ENCODE data around the gene HS6ST3.
"Not testable (repeated sequence)": the region's sequence is repeated elsewhere in the genome, so short reads cannot be mapped to it uniquely, and the experiment has no call there.

HS6ST3 gene

DNA sequence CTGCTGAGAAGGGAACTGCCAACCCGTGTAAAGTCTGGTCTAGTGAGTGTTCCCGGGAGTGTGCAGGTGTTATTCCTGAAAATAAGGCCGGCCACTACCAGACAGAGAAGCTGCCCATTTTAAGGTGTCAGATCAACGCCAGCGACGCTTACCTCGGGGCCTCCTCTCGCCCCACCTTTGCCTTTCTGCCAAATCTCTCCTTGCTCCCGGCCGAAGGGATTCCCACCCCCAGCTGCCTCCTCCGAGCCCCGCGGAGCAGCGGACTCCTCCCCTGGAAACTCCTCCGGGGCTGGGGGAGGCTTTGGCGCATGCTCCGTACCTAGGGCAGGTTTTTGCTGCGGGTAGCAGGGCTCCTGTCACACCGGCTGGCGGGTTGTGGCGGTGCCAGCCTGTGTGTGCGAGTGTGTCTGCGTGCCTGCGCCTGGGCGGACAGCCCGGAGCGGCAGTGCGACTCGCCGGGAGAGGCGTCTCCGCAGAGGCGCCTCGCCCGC lies at the start of gene HS6ST3:
HS6ST3 (plus strand) TSS at position 359 of the 491 bp plus-strand sequence.
- DNase-seq: no peak

DNA sequence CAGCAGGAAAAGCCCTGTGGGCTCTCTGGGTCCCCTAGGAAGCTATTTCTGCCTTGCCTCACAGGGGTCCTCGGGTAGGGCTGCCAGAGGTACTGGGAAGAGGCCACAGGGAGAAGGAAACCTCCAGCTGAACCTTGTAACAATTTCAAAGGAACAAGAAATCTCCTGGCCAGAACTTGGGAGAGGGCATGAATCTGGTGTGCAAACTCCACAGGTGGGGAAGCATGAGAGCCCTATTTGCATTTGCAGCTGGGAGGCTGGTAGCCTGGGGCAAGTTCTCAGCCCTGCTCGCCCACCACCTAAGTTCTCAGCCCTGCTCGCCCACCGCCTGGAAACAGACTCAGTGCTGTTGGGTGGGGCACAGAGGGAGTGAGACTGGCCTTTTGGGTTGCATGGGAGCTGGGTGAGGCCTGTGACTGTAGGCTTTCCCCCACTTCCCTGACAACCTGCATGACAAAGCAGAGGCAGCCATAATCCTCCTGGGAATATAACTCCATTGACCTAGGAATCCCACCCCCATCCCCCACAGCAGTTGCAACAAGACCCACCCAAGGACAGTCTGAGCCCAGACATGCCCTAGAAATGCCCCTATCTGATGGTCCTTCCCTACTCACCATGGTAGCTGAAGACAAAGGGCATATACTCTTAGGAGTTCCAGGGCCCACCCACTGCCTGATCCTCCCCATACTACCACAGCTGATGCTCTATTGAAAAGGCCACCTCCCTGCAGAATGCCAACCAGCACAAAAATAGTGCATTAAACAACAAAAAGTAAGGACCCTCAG lies 48.4 kb upstream of the HS6ST3 start:
- DNase-seq: no peak

DNA sequence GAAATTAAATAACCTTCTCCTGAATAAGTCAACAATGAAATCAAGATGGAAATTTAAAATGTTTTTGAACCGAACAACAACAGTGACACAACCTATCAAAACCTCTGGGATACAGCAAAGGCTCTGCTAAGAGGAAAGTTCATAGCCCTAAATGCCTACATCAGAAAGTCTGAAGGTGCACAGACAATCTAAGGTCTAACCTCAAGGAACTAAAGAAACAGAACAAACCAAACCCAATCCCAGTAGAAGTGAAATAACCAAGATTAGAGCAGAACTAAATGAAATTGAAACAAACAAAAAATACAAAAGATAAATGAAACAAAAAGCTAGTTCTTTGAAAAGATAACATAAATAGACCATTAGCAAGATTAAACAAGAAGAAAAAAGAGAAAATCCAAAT lies 45.7 kb upstream of the HS6ST3 start:
- no peak for DNase-seq

DNA sequence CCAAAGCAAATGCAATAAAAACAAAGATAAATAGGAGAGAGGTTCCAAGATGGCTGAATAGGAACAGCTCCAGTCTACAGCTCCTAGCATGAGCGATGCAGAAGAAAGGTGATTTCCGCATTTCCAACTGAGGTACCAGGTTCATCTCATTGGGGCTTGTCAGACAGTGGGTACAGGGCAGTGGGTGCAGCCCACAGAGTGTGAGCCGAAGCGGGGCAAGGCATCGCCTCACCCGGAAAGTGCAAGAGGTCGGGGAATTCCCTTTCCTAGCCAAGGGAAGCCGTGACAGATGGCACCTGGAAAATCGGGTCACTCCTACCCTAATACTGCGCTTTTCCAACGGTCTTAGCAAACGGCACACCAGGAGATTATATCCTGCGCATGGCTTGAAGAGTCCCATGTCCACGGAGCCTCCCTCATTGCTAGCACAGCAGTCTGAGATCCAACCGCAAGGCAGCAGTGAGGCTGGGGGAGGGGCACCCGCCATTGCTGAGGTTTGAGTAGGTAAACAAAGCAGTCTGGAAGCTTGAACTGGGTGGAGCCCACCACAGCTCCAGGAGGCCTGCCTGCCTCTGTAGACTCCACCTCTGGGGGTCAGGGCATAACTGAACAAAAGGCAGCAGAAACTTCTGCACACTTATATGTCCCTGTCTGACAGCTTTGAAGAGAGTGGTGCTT lies 43.3 kb upstream of the HS6ST3 start:
- not testable (repeated sequence) for DNase-seq

DNA sequence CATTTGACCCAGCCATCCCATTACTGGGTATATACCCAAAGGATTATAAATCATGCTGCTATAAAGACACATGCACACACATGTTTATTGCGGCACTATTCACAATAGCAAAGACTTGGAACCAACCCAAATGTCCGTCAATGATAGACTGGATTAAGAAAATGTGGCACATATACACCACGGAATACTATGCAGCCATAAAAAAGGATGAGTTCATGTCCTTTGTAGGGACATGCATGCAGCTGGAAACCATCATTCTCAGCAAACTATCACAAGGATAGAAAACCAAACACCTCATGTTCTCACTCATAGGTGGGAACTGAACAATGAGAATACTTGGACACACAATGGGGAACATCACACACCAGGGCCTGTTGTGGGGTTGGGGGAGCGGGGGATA lies 39.0 kb upstream of the HS6ST3 start:
- DNase-seq: not testable (repeated sequence)

DNA sequence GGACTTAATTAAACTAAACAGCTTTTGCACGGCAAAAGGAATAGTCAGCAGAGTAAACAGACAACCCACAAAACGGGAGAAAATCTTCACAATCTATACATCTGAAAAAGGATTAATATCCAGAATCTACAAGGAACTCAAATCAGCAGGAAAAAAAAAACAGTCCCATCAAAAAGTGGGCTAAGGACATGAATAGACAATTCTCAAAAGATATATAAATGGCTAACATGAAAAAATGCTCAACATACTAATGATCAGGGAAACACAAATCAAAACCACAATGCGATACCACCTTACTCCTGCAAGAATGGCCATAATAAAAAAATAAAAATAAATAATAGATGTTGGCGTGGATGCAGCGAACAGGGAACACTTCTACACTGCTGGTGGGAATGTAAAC lies 38.4 kb upstream of the HS6ST3 start:
- DNase-seq: not testable (repeated sequence)

DNA sequence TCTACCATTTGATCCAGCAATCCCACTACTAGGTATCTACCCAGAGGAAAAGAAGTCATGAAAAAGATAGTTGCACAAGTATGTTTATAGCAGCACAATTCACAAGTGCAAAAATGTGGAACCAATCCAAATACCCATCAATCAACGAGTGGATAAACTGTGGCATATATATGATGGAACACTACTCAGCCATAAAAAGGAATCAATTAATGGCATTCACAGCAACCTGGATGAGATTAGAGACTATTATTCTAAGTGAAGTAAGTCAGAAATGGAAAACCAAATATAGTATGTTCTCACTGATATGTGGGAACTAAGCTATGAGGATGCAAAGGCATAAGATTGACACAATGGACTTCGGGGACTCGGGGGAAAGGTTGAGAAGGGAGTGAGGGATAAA lies 38.0 kb upstream of the HS6ST3 start:
- DNase-seq: not testable (repeated sequence)

DNA sequence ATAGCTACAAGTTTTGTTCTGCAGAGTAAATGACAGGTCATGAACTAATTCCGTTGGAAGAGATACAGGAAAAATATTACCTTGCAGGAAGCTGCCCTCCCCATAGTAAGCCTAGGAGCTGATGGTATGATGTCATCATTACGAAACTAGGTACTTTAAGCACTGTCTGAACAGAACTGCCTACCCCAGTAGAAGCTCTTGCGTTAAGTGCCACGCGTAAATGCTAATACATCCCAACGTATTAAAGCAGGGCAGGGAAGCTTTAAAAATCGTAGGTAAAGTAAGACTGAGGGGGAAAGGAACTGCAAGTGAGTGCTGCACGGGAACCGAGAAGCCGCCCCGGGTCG lies 37.3 kb upstream of the HS6ST3 start:
- DNase-seq: no peak

DNA sequence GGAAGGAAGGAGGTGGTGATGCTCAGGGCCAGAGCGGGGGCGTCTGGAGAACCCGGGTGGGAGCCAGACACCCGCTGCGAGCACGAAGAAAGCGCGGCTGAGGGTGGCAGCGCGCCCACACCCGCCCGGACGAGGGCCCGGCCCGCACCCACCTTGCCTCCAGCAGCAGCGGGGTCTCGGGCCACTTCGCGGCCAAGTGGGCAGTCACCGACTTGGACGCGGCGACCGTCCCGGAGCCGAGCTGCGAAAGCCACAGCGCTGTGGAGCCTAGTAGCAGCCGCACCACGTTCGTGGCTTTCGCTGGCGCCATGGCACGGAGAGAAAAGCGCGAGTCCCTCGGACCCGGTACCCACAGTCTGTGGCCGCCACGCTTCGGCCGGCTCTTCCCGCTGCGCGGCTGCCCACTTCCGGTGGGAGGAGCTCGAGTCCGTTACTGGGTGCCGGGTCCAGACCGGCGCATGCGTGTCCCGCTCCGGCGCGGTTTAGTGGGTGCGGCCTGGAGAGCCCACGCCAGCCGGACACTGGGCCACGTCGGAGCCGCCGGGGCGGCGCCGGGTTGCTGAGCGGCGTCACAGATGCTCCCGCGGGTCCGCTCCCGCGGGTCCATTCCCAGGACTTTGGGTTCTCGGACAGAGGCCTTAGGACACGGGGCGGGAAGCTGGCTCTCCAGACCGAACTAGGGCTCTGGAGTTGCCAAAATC lies 36.8 kb upstream of the HS6ST3 start, which contains the start of gene UGGT2:
UGGT2 (minus strand) TSS at position 399 of the 701 bp plus-strand sequence; CDS start at position 310, 89 bp downstream.
- peak; percentile 26 for DNase-seq

DNA sequence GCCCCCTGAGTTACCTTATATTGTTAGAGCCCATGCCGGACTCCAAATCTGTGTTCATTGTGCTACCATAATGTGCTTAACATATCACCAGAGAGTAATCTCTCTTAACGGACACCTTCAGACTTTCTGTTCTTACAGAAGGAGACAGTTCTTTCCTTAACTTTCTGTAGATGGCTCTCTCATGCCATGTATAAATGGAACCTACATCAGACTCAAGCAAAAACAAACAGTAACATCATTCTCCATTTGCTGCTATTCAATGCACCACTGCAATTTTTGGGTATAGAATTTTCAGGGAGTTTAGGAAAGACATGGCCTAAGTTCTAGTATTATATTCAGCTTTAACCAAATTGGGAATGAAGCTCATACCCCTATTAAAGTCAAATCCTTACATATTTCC lies 24.1 kb upstream of the HS6ST3 start:
- DNase-seq: no peak

DNA sequence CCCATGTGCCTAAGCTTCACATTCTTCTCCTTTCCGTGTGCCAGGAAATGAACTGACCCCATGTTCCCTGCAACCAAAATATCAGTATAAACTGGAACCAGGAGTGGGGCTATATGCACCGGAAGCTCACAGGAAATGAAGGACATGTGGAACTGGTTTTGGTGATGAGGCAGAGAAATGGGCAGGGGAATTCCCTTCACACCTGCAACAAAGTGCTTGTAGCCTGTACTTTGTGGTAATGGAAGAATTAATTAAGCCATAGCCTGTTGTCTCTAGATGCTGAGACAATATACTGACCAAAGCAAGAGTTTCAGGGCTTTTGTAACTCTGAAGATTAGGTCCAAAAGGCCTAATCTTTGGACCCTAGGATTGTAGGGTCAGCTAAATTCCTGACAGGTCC lies 21.2 kb upstream of the HS6ST3 start:
- no peak for DNase-seq

DNA sequence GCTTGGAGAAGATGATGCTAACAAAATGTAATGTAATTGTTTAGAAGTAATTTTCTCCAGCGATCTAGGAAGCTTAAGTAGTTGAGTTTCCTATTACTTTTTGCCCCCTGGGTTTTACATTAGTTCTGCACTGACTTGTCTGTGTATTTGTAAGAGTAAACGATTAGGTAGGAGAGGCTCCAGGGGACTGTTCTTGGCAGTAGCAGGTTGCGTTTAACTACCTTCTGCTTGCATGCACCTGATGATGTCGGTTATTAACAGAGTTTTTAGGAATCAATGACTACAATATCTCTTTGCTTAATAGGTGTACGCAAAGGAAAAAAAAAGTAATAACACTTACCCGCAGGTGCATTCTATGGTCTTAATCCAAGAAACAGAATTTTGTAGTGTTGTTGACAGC lies 18.4 kb upstream of the HS6ST3 start:
- no peak for DNase-seq

DNA sequence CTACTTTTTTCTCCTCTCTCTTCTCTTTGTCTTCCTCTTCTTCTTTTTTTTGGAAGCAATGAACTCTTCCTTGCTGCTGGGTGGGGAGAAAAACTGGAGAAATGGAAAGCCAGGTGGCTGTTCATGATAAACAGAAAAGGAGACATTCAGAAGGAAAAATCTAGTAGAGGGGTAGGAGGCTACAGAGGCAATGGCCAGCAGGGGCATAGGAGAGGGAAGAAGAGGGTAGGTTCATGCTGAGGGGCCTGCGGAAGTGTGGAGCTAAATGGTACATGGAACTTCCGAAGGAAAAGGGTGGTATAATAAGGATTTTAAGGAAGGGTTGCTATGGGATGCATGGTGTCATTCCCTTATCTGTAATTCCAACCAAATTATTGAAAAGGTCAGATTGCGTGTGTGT lies 17.5 kb upstream of the HS6ST3 start:
- no peak for DNase-seq

DNA sequence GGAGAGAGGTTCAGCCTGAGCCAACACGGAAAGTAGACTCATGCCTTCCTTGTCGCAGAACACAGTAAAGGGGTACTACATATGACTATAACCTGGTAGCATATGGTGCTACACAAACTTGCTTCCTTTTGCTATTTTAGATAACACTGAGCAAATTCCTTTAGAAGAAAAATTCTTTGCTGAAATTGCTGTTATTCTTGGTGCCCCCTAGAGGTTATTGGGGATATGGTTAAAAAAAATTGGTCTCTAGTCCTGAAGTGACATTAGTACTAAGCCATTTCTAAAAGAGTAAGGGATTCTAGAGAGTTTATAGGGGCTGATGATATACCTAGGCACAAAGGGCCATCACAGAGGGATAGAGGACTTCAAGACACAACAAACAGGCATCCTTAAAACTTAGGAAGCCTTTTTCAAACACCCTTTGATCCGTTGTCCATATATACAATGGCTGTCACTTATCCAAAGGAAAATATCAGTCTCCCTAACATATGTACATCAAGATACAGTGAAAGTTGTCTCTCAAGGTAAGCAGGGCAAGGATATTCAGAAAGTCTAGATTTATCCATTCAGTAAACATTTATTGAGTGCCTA lies 13.9 kb upstream of the HS6ST3 start:
- DNase-seq: no peak

DNA sequence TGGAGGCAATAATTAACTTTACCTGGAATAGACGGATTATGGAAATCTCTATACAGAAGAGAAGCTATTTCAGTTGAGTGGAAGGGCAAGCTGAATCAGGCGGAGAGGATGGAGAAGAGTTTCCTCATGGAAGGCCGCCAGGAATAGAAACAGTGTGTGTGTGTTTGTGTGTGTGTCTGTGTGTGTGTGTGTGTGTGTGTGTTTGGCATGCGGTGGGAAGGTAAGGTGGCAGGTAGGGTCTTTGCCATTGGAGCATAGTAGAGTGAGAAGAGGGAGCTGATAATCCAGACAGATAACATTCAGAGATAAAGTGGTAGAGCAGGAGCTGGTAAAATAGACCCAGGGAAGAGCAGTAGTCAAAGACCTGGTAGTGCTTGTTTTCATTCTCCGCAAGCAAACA lies 9.2 kb upstream of the HS6ST3 start:
- no peak for DNase-seq

DNA sequence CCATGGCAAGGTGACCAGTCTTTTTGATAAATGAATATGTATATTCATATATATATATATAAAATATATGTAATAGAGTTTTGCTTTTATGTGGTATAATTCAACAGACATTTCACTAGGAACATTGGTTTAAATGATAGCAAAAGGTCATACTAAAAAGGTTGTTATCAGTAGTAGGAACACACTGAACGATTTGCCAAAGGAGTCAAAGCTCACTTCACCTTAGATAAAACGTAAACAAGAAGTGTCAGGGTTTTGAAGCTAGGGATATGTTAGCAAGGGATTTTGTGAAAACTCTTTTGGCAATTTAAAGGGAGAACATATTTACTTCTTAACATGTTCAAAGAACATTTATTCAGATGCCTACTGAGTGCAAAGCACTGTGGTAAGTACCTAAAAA lies 8.0 kb upstream of the HS6ST3 start:
- no peak for DNase-seq

DNA sequence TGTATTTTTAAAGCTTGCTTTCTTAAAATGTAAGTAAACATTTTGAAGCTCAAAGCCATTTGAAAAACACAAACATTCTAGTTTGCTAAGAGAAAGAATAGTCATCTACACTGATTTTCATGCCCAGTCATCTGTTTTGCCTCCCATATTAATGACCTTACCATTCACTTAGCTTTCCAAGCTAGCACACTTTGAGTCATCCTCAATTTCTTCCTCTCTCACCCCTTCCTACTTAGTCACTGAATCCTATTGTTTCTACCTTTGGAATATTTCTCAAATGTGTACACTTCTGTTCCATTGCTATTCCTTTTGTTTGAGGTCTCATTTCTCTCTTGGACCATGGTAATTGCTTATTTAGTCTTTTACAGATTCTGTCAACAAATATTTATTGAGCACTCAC lies 7.3 kb upstream of the HS6ST3 start:
- no peak for DNase-seq

DNA sequence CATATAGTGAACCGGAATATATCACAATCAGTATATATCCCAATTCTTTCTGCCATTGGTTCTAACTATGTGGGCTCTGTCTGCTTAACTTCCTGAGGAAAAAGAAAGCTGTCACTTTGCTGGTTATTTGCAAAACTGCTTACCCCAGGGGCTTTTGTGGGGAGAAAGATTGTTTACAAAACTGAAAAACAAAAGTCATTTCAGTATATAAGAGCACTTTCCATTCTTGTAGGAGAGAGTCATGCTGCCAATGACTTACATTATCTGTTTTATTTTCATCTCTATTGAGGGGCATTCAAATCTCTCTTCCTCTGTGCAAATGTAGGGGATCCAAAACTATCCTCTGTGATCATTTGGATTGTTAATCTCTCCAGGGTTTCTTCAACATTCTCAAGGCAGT lies 3.2 kb upstream of the HS6ST3 start:
- no peak for DNase-seq

DNA sequence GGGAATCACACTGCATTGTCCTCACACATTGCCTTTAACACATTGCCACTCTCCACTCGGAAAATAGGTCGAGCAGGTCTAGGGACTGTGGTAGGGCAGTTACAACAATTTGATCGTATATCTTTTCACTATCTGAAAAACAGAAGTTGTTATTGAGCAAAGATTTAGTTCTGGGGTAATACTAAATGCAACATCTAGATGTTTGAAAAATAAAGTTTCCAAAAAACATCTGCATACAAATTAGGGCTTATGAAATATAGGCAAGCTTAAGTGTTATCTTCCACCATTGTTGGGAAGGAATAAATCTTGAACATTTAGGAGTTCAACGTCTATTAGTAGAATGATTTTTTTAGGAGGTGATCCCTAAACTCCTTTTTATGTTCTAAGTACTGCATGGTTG lies 768 bp upstream of the HS6ST3 start:
- no peak for DNase-seq

DNA sequence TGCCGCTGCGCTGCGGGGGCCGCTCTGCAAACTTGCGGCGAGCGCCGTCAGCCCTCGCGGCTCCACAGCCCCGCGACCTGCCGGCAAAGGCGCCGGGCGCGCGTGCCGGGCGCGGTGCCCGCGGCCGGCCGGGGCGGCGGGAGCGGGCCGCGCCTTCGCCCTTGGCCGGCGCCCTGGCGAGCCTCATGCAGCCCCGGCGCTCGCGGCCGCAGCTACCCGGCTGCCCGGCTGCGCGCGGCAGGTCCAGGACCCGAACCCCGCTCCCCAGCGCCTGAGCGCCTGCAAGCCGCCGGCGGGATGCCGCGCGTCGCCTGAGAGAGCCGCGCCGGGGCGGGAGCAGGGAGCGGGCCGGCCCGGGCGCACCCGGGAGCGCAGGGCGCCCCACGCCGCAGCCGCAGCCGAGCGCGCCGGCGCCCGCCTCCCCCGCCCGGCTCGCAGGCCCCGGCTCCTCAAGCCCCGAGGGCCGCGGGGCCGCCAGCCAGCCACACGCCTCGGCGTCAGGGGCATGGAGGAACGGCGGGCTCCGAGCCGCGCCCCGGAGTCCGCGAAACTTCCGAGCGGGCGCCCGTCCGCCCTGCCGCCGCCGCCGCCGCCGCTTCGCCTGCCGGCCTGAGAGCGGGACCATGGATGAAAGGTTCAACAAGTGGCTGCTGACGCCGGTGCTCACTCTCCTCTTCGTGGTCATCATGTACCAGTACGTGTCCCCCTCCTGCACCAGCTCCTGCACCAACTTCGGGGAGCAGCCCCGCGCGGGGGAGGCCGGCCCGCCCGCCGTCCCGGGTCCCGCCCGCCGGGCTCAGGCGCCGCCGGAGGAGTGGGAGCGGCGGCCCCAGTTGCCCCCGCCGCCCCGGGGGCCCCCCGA lies 564 bp downstream of the HS6ST3 start:
- DNase-seq: no peak

DNA sequence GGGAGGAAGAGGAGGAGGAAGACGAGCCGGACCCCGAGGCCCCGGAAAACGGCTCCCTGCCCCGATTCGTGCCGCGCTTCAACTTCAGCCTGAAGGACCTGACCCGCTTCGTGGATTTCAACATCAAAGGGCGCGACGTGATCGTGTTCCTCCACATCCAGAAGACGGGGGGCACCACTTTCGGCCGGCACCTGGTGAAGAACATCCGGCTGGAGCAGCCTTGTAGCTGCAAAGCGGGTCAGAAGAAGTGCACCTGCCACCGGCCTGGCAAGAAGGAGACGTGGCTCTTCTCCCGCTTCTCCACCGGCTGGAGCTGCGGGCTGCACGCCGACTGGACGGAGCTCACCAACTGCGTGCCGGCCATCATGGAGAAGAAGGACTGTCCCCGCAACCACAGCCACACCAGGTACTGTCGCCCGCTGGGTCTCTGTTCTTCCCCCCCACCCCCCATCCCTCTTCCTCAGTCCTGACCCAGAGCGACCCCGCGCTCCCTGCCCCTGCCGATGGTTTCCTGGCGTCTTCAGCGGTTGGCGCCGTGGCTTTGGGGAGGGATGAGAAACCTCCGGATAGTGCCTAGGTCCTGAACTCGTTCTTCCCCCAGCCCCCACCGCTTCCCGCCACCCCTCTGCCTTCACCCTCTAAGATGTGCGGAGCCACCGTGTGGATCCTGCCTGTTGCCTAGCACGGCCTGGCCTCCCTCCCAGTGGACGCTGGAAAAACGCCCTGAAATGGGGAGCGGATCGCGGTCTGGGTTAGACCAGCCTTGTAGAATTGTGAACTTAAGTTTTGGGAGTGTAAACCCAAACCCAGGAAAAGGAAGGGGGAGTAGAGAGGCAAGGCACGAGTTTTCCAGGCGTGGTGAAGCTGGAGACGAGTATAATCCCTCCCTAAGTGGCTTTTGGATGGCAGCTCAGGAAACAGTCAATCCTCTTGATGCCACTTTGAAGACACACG lies 1.5 kb downstream of the HS6ST3 start:
- no peak for DNase-seq

All from CD4-positive, alpha-beta T cell treated with Interleukin-21 for 1 hour (primary cell).